K562 (cell line): ENCODE data around the gene IFI30. TPM values are rescaled to one million over a fixed set of nuclear protein-coding genes. Genes with fewer than 3 reads are reported as not detected.
A peak's percentile ranks its signal among the peaks of the same experiment; 100 is the strongest.

ENCODE experiments used
- ARID4B ChIP-seq: sonication (generic); formaldehyde crosslinking; IDR thresholded peaks from 2 replicates; pipeline ENCODE4 v1.8.0; 2022; ENCODE audit warnings: mild to moderate bottlenecking, missing genetic modification reagents
- ATF3 ChIP-seq, 2 experiments: fragments of 450-650 bp in 1 of 2; sonication (generic) in 1 of 2; formaldehyde crosslinking in 1 of 2; IDR thresholded peaks in 1 of 2; conservative IDR thresholded peaks in 1 of 2; 2 replicates each; pipeline versions ENCODE4 v1.6.1 to v1.8.1; 2016 to 2023; ENCODE audit warnings: mild to moderate bottlenecking in 2 of 2, moderate library complexity in 2 of 2, inconsistent platforms in 1 of 2, missing genetic modification reagents in 1 of 2
- ATF7 ChIP-seq: fragments of 450-650 bp; IDR thresholded peaks from 2 replicates; pipeline ENCODE4 v1.7.1; 2014; ENCODE audit warnings: mild to moderate bottlenecking, moderate library complexity
- CHD2 ChIP-seq: IDR thresholded peaks from 2 replicates; pipeline ENCODE4 v1.6.1; 2011; ENCODE audit warnings: low read depth, low read length
- CSDE1 ChIP-seq, 2 experiments: fragments of 450-650 bp; IDR thresholded peaks; 2 replicates each; pipeline ENCODE4 v1.6.1; 2016; ENCODE audit warnings: mild to moderate bottlenecking in 1 of 2
- MTA1 ChIP-seq: fragments of 450-650 bp; IDR thresholded peaks from 2 replicates; pipeline ENCODE4 v1.6.1; 2017; ENCODE audit warnings: borderline replicate concordance
- NR4A1 ChIP-seq, 2 experiments: fragments of 250-450 bp in 1 of 2; fragments of 450-650 bp in 1 of 2; sonication (Bioruptor Pico) in 1 of 2; IDR thresholded peaks; 2 replicates each; pipeline versions ENCODE4 v1.4.0 to v1.6.1; 2016 to 2020; ENCODE audit warnings: mild to moderate bottlenecking in 2 of 2, missing compliant biosample characterization in 1 of 2, missing genetic modification characterization in 1 of 2, moderate library complexity in 1 of 2
- RFX5 ChIP-seq: IDR thresholded peaks from 2 replicates; pipeline ENCODE4 v1.6.1; 2011; ENCODE audit warnings: low read depth, mild to moderate bottlenecking, improper control_type of control experiment, low read length
- SMARCE1 ChIP-seq: fragments of 450-650 bp; IDR thresholded peaks from 2 replicates; pipeline ENCODE4 v1.7.1; 2016; ENCODE audit warnings: mild to moderate bottlenecking
- TCFL5 ChIP-seq: fragments of 250-450 bp; sonication (Bioruptor Pico); conservative IDR thresholded peaks from 2 replicates; pipeline ENCODE4 v1.6.1; 2021; ENCODE audit warnings: mild to moderate bottlenecking, moderate library complexity, matching md5 sums
- USF1 ChIP-seq: sonication (generic); formaldehyde crosslinking; IDR thresholded peaks from 2 replicates; pipeline ENCODE4 v1.9.0; 2022; ENCODE audit warnings: mild to moderate bottlenecking, missing genetic modification reagents
- ZNF79 ChIP-seq: fragments of 250-450 bp; sonication (Bioruptor Pico); IDR thresholded peaks from 2 replicates; pipeline ENCODE4 v1.4.0; 2020; ENCODE audit warnings: low read depth, mild to moderate bottlenecking, moderate library complexity
- polyA plus RNA-seq, 8 experiments: library from polyadenylated mRNA; depleted of rRNA in 4 of 8; stranded (reverse) in 5 of 8; unstranded in 3 of 8; fragments of >200 nt; fragmentation: Nextera tagmentation in 2 of 8; fragmentation: Illumina TruSeq in 1 of 8; extraction: Ambion mirVana in 2 of 8; extraction: Trizol in 1 of 8; gene quantifications; 2 replicates each; pipeline versions ENCODE4 v1.2.1 to v1.2.3, GENCODE V29; 2011 to 2014; ENCODE audit warnings: inconsistent platforms in 1 of 8, missing spikeins in 1 of 8
- total RNA-seq, 7 experiments: library from RNA; depleted of rRNA in 6 of 7; stranded (reverse); fragments of >200 nt in 6 of 7; fragmentation: Illumina TruSeq in 2 of 7; extraction: Trizol in 2 of 7; gene quantifications; 2 replicates each; pipeline versions ENCODE4 v1.2.1 to v1.2.3, GENCODE V29; 2011 to 2021; ENCODE audit warnings: low replicate concordance in 1 of 7
- TF ChIP-seq, protein P1 (sequence below): sonication (generic); formaldehyde crosslinking; IDR thresholded peaks from 2 replicates; pipeline ENCODE4 v1.8.0; 2023; ENCODE audit warnings: mild to moderate bottlenecking, missing genetic modification reagents
- TF ChIP-seq, protein P2 (sequence below): fragments of 450-650 bp; IDR thresholded peaks from 2 replicates; pipeline ENCODE4 v1.6.1; 2017; ENCODE audit warnings: antibody characterized with exemption

The IFI30 gene
- total and polyA plus RNA-seq, 9 of the 15 experiments (the other 6 are each of a cell fraction or from before 2014, with no cell fraction given) = 63.7 to 430 (median 109) TPM

DNA sequence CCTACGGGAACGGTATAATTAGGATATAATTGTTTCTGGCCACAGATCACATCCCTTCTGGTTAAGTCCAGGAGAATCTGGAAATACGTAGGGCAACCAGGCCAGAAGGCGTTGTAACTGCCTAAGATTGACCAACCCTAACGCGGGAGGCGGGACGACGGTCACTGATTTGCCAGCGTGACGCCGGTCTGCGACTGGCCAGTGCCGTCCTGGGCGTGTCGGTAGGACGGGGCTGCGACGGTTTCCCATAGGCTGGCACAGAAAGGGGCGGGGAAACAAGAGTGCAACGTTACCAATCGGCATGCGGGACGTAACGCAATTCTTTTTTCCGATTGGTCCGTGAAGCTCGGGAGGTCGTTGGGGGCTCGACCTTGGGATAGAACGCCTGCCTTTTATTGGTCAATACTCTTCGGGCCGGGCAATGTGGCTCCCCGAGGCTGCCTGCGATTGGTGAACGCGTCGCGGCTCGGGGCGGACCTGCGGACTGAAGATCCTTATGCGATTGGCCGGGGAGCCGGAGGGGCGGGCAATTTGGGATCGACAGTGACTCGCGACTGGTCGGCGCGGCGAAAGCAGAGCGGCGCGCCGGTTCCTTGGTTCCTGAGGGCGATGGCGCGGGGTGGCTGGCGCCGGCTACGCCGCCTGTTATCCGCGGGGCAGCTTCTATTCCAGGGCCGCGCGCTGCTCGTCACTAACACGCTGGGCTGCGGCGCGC is 19.2 kb downstream of the IFI30 start, which contains the start of gene MPV17L2 (continued):
- TF ChIP-seq TCFL5 (no peak), SMARCE1 (no peak), RFX5 (peak; percentile 86), CSDE1 (IDR thresholded peaks at IDR 0.05) (no peak), MTA1 (no peak), ATF7 (peak; percentile 88), NR4A1 (CRISPR knock-in tag; IDR thresholded peaks at IDR 0.05) (no peak), NR4A1 (tag; IDR thresholded peaks at IDR 0.05) (peak; percentile 72; the same call in 1 of the 2 replicates), ZNF79 (CRISPR knock-in tag) (peak; percentile 12; the same call in 1 of the 2 replicates), USF1 (peak; percentile 46), CHD2 (peak; percentile 93), ARID4B (CRISPR knock-in tag) (0 out of 2 replicates have a peak, but pooled peaks have one; percentile 12), ATF3 (IDR thresholded peaks at IDR 0.05) (no peak), ATF3 (CRISPR knock-in tag; conservative IDR thresholded peaks at IDR 0.05) (0 out of 2 replicates have a peak, but pooled peaks have one; percentile 34)
- TF ChIP-seq, protein P1, sequence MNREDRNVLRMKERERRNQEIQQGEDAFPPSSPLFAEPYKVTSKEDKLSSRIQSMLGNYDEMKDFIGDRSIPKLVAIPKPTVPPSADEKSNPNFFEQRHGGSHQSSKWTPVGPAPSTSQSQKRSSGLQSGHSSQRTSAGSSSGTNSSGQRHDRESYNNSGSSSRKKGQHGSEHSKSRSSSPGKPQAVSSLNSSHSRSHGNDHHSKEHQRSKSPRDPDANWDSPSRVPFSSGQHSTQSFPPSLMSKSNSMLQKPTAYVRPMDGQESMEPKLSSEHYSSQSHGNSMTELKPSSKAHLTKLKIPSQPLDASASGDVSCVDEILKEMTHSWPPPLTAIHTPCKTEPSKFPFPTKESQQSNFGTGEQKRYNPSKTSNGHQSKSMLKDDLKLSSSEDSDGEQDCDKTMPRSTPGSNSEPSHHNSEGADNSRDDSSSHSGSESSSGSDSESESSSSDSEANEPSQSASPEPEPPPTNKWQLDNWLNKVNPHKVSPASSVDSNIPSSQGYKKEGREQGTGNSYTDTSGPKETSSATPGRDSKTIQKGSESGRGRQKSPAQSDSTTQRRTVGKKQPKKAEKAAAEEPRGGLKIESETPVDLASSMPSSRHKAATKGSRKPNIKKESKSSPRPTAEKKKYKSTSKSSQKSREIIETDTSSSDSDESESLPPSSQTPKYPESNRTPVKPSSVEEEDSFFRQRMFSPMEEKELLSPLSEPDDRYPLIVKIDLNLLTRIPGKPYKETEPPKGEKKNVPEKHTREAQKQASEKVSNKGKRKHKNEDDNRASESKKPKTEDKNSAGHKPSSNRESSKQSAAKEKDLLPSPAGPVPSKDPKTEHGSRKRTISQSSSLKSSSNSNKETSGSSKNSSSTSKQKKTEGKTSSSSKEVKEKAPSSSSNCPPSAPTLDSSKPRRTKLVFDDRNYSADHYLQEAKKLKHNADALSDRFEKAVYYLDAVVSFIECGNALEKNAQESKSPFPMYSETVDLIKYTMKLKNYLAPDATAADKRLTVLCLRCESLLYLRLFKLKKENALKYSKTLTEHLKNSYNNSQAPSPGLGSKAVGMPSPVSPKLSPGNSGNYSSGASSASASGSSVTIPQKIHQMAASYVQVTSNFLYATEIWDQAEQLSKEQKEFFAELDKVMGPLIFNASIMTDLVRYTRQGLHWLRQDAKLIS (CRISPR knock-in tag) = no peak
- TF ChIP-seq, protein P2, sequence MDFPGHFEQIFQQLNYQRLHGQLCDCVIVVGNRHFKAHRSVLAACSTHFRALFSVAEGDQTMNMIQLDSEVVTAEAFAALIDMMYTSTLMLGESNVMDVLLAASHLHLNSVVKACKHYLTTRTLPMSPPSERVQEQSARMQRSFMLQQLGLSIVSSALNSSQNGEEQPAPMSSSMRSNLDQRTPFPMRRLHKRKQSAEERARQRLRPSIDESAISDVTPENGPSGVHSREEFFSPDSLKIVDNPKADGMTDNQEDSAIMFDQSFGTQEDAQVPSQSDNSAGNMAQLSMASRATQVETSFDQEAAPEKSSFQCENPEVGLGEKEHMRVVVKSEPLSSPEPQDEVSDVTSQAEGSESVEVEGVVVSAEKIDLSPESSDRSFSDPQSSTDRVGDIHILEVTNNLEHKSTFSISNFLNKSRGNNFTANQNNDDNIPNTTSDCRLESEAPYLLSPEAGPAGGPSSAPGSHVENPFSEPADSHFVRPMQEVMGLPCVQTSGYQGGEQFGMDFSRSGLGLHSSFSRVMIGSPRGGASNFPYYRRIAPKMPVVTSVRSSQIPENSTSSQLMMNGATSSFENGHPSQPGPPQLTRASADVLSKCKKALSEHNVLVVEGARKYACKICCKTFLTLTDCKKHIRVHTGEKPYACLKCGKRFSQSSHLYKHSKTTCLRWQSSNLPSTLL = peak; percentile 33; the same call in 1 of the 2 replicates
